ENCODE measurements around the gene RUNX2.
"Not testable (repeated sequence)": the region's sequence is repeated elsewhere in the genome, so short reads cannot be mapped to it uniquely, and the experiment has no call there.

The RUNX2 gene

GRCh38 chr6:45667766-45668165, 339.6 kb downstream of the RUNX2 start:
- H3K27ac ChIP-seq (ENCODE audit: low read depth, low read length), result no peak overlapping the region
- H3K36me3 ChIP-seq (ENCODE audit: insufficient read depth, low read length), result no peaks in the 10 kb centered on the region; the same call in 1 of the 2 replicates

GRCh38 chr6:45668705-45669104, 340.6 kb downstream of the RUNX2 start:
- H3K4me1 ChIP-seq (ENCODE audit: control insufficient read depth, insufficient read depth, low read length, unreplicated experiment), result no peaks in the 10 kb centered on the region
- no peak overlapping the region for H3K27ac ChIP-seq (ENCODE audit: low read depth, low read length)

More at GRCh38 chr6:45667766-45668165, 339.6 kb downstream of the RUNX2 start:
- Histone ChIP-seq H3K4me1 (ENCODE audit: control insufficient read depth, insufficient read depth, low read length, unreplicated experiment) (no peaks in the 10 kb centered on the region), H3K4me3 (ENCODE audit: low read depth, low read length) (no peak overlapping the region), H3K79me2 (ENCODE audit: control insufficient read depth, insufficient read depth, low read length, unreplicated experiment) (no peaks in the 10 kb centered on the region), H2AFZ (ENCODE audit: low read length, unreplicated experiment) (no peak overlapping the region), H3K27me3 (ENCODE audit: insufficient read depth, low read length) (no peaks in the 10 kb centered on the region)

GRCh38 chr6:45673167-45673566, 345.0 kb downstream of the RUNX2 start:
- peaks cover 14% of the 10 kb centered on the region for H3K4me1 ChIP-seq (ENCODE audit: control insufficient read depth, insufficient read depth, low read length, unreplicated experiment)
- H3K27me3 ChIP-seq (ENCODE audit: insufficient read depth, low read length); H3K36me3 ChIP-seq (ENCODE audit: insufficient read depth, low read length); H3K27ac ChIP-seq (ENCODE audit: low read depth, low read length); H3K79me2 ChIP-seq (ENCODE audit: control insufficient read depth, insufficient read depth, low read length, unreplicated experiment); H2AFZ ChIP-seq (ENCODE audit: low read length, unreplicated experiment); H3K4me3 ChIP-seq (ENCODE audit: low read depth, low read length): not testable (repeated sequence)

More at GRCh38 chr6:45668705-45669104, 340.6 kb downstream of the RUNX2 start:
- no peaks in the 10 kb centered on the region for H3K27me3 ChIP-seq (ENCODE audit: insufficient read depth, low read length)
- no peaks in the 10 kb centered on the region for H3K79me2 ChIP-seq (ENCODE audit: control insufficient read depth, insufficient read depth, low read length, unreplicated experiment)
- H3K4me3 ChIP-seq (ENCODE audit: low read depth, low read length), result no peak overlapping the region
- no peak overlapping the region for H2AFZ ChIP-seq (ENCODE audit: low read length, unreplicated experiment)
- H3K36me3 ChIP-seq (ENCODE audit: insufficient read depth, low read length), result no peaks in the 10 kb centered on the region; the same call in 1 of the 2 replicates

GRCh38 chr6:45675166-45675565, 347.0 kb downstream of the RUNX2 start:
- not testable (repeated sequence) for H3K4me3 ChIP-seq (ENCODE audit: low read depth, low read length); H3K79me2 ChIP-seq (ENCODE audit: control insufficient read depth, insufficient read depth, low read length, unreplicated experiment); H3K36me3 ChIP-seq (ENCODE audit: insufficient read depth, low read length); H2AFZ ChIP-seq (ENCODE audit: low read length, unreplicated experiment); H3K27me3 ChIP-seq (ENCODE audit: insufficient read depth, low read length); H3K27ac ChIP-seq (ENCODE audit: low read depth, low read length)
- H3K4me1 ChIP-seq (ENCODE audit: control insufficient read depth, insufficient read depth, low read length, unreplicated experiment), result peaks cover 14% of the 10 kb centered on the region

GRCh38 chr6:45675634-45676033, 347.5 kb downstream of the RUNX2 start:
- H2AFZ ChIP-seq (ENCODE audit: low read length, unreplicated experiment), result no peak overlapping the region

GRCh38 chr6:45676380-45676779, 348.2 kb downstream of the RUNX2 start:
- no peak overlapping the region for H2AFZ ChIP-seq (ENCODE audit: low read length, unreplicated experiment)
- H3K36me3 ChIP-seq (ENCODE audit: insufficient read depth, low read length), result no peaks in the 10 kb centered on the region
- no peaks in the 10 kb centered on the region for H3K79me2 ChIP-seq (ENCODE audit: control insufficient read depth, insufficient read depth, low read length, unreplicated experiment)
- peaks cover 14% of the 10 kb centered on the region for H3K4me1 ChIP-seq (ENCODE audit: control insufficient read depth, insufficient read depth, low read length, unreplicated experiment)
- H3K4me3 ChIP-seq (ENCODE audit: low read depth, low read length), result no peak overlapping the region
- H3K27me3 ChIP-seq (ENCODE audit: insufficient read depth, low read length), result no peaks in the 10 kb centered on the region
- H3K27ac ChIP-seq (ENCODE audit: low read depth, low read length), result no peak overlapping the region

More at GRCh38 chr6:45675634-45676033, 347.5 kb downstream of the RUNX2 start:
- no peaks in the 10 kb centered on the region for H3K79me2 ChIP-seq (ENCODE audit: control insufficient read depth, insufficient read depth, low read length, unreplicated experiment)
- H3K27ac ChIP-seq (ENCODE audit: low read depth, low read length), result no peak overlapping the region
- no peaks in the 10 kb centered on the region for H3K27me3 ChIP-seq (ENCODE audit: insufficient read depth, low read length)
- H3K36me3 ChIP-seq (ENCODE audit: insufficient read depth, low read length), result no peaks in the 10 kb centered on the region
- peaks cover 14% of the 10 kb centered on the region for H3K4me1 ChIP-seq (ENCODE audit: control insufficient read depth, insufficient read depth, low read length, unreplicated experiment)
- no peak overlapping the region for H3K4me3 ChIP-seq (ENCODE audit: low read depth, low read length)

- Histone ChIP-seq H3K36me3 (ENCODE audit: insufficient read depth, low read length) (no peaks in the 10 kb centered on the region), H3K4me1 (ENCODE audit: control insufficient read depth, insufficient read depth, low read length, unreplicated experiment) (peaks cover 14% of the 10 kb centered on the region), H3K27me3 (ENCODE audit: insufficient read depth, low read length) (no peaks in the 10 kb centered on the region), H3K27ac (ENCODE audit: low read depth, low read length) (peak overlapping the region; percentile 13; the same call in 1 of the 2 replicates), H3K4me3 (ENCODE audit: low read depth, low read length) (no peak overlapping the region), H3K79me2 (ENCODE audit: control insufficient read depth, insufficient read depth, low read length, unreplicated experiment) (no peaks in the 10 kb centered on the region), H2AFZ (ENCODE audit: low read length, unreplicated experiment) (peak overlapping the region; percentile 54)
Observed at GRCh38 chr6:45677381-45678284, 349.5 kb downstream of the RUNX2 start.

GRCh38 chr6:45678285-45678607, 350.1 kb downstream of the RUNX2 start:
- peaks cover 14% of the 10 kb centered on the region for H3K4me1 ChIP-seq (ENCODE audit: control insufficient read depth, insufficient read depth, low read length, unreplicated experiment)
- H3K79me2 ChIP-seq (ENCODE audit: control insufficient read depth, insufficient read depth, low read length, unreplicated experiment), result no peaks in the 10 kb centered on the region
- no peak overlapping the region for H2AFZ ChIP-seq (ENCODE audit: low read length, unreplicated experiment)
- no peak overlapping the region for H3K27ac ChIP-seq (ENCODE audit: low read depth, low read length)
- no peak overlapping the region for H3K4me3 ChIP-seq (ENCODE audit: low read depth, low read length)
- H3K27me3 ChIP-seq (ENCODE audit: insufficient read depth, low read length), result no peaks in the 10 kb centered on the region
- no peaks in the 10 kb centered on the region for H3K36me3 ChIP-seq (ENCODE audit: insufficient read depth, low read length)

- H3K27me3 ChIP-seq (ENCODE audit: insufficient read depth, low read length), result no peaks in the 10 kb centered on the region
- no peaks in the 10 kb centered on the region for H3K79me2 ChIP-seq (ENCODE audit: control insufficient read depth, insufficient read depth, low read length, unreplicated experiment)
- no peak overlapping the region for H3K27ac ChIP-seq (ENCODE audit: low read depth, low read length)
- no peak overlapping the region for H2AFZ ChIP-seq (ENCODE audit: low read length, unreplicated experiment)
- no peaks in the 10 kb centered on the region for H3K36me3 ChIP-seq (ENCODE audit: insufficient read depth, low read length)
- H3K4me3 ChIP-seq (ENCODE audit: low read depth, low read length), result no peak overlapping the region
- peaks cover 14% of the 10 kb centered on the region for H3K4me1 ChIP-seq (ENCODE audit: control insufficient read depth, insufficient read depth, low read length, unreplicated experiment)
Observed at GRCh38 chr6:45679163-45679562, 351.0 kb downstream of the RUNX2 start.

- no peak overlapping the region for H3K27ac ChIP-seq (ENCODE audit: low read depth, low read length)
- H2AFZ ChIP-seq (ENCODE audit: low read length, unreplicated experiment), result no peak overlapping the region
Observed at GRCh38 chr6:45679631-45680030, 351.5 kb downstream of the RUNX2 start.

GRCh38 chr6:45681860-45682511, 353.9 kb downstream of the RUNX2 start:
- Histone ChIP-seq H3K27ac (ENCODE audit: low read depth, low read length) (peak overlapping the region; percentile 59), H3K36me3 (ENCODE audit: insufficient read depth, low read length) (no peaks in the 10 kb centered on the region), H3K79me2 (ENCODE audit: control insufficient read depth, insufficient read depth, low read length, unreplicated experiment) (no peaks in the 10 kb centered on the region), H3K27me3 (ENCODE audit: insufficient read depth, low read length) (no peaks in the 10 kb centered on the region), H3K4me3 (ENCODE audit: low read depth, low read length) (no peak overlapping the region), H3K4me1 (ENCODE audit: control insufficient read depth, insufficient read depth, low read length, unreplicated experiment) (peaks cover 12% of the 10 kb centered on the region), H2AFZ (ENCODE audit: low read length, unreplicated experiment) (no peak overlapping the region)

More at GRCh38 chr6:45679631-45680030, 351.5 kb downstream of the RUNX2 start:
- Histone ChIP-seq H3K4me3 (ENCODE audit: low read depth, low read length) (no peak overlapping the region), H3K79me2 (ENCODE audit: control insufficient read depth, insufficient read depth, low read length, unreplicated experiment) (no peaks in the 10 kb centered on the region), H3K27me3 (ENCODE audit: insufficient read depth, low read length) (no peaks in the 10 kb centered on the region), H3K36me3 (ENCODE audit: insufficient read depth, low read length) (no peaks in the 10 kb centered on the region), H3K4me1 (ENCODE audit: control insufficient read depth, insufficient read depth, low read length, unreplicated experiment) (peaks cover 14% of the 10 kb centered on the region)
